Esophagus muscularis mucosa (tissue), 3 donors: ENCODE measurements around the gene CTCF.

Experiments used
- POLR2A ChIP-seq: fragments of 450-650 bp; IDR thresholded peaks from one replicate; pipeline ENCODE4 v1.6.1; 2017; ENCODE audit warnings: antibody characterized with exemption, moderate library complexity, mild to moderate bottlenecking, low read depth
- TF ChIP-seq, protein P1 (sequence below), 3 experiments: fragments of 200-600 bp in 2 of 3; fragments of 450-650 bp in 1 of 3; sonication (generic) in 2 of 3; IDR thresholded peaks; one replicate each; pipeline ENCODE4 v1.5.1; 2017 to 2019; ENCODE audit warnings: antibody characterized with exemption in 3 of 3, mild to moderate bottlenecking in 2 of 3, moderate library complexity in 1 of 3

DNA sequence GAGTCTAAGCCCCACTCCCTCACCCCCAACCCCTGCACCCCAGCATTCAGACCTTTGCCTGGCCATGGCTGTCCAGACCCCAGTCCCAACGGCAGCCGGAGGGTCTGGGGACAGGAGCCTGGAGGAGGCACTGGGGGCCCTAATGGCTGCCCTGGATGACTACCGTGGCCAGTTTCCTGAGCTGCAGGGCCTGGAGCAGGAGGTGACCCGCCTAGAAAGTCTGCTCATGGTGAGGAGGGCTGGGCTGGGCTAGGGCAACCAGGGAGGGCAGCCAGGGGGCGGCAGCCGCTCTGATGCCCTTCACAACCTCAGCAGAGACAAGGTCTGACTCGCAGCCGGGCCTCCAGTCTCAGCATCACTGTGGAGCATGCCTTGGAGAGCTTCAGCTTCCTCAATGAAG, 19.3 kb upstream of the CTCF start:
- no peak for TF ChIP-seq POLR2A
- TF ChIP-seq, protein P1, sequence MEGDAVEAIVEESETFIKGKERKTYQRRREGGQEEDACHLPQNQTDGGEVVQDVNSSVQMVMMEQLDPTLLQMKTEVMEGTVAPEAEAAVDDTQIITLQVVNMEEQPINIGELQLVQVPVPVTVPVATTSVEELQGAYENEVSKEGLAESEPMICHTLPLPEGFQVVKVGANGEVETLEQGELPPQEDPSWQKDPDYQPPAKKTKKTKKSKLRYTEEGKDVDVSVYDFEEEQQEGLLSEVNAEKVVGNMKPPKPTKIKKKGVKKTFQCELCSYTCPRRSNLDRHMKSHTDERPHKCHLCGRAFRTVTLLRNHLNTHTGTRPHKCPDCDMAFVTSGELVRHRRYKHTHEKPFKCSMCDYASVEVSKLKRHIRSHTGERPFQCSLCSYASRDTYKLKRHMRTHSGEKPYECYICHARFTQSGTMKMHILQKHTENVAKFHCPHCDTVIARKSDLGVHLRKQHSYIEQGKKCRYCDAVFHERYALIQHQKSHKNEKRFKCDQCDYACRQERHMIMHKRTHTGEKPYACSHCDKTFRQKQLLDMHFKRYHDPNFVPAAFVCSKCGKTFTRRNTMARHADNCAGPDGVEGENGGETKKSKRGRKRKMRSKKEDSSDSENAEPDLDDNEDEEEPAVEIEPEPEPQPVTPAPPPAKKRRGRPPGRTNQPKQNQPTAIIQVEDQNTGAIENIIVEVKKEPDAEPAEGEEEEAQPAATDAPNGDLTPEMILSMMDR (IDR thresholded peaks at IDR 0.05): no peak
